Stomach (tissue), 9 donors: ENCODE data around the gene ARHGAP15. TPM values are rescaled to one million over a fixed set of nuclear protein-coding genes. Genes with fewer than 3 reads are reported as not detected.

Experiments used
- DNase-seq, 2 donors: peaks; one replicate each; pipeline versions ENCODE4 v3.0.0 to v3.0.0-alpha.2; 2013 to 2019
- H3K27ac ChIP-seq, 5 donors: fragments of 200-600 bp in 4 of 5; sonication (generic) in 4 of 5; one replicate each; pipeline ENCODE4 v1.5.1; 2013 to 2019; ENCODE audit warnings: mild to moderate bottlenecking in 1 of 5, moderate library complexity in 1 of 5
- H3K27me3 ChIP-seq, 3 donors: fragments of 200-600 bp; sonication (generic); one replicate each; pipeline ENCODE4 v1.5.1; 2017 to 2019; ENCODE audit warnings: mixed run types in 1 of 3
- H3K36me3 ChIP-seq, 4 donors: fragments of 200-600 bp; sonication (generic); 1 replicate in 3 of 4; 2 replicates in 1 of 4; pipeline ENCODE4 v1.5.1; 2016 to 2019
- H3K4me1 ChIP-seq, 4 donors: fragments of 200-600 bp; sonication (generic); one replicate each; pipeline ENCODE4 v1.5.1; 2016 to 2019
- H3K4me3 ChIP-seq, 4 donors: fragments of 200-600 bp; sonication (generic) in 3 of 4; one replicate each; pipeline ENCODE4 v1.5.1; 2016 to 2019; ENCODE audit warnings: mild to moderate bottlenecking in 1 of 4
- H3K9me3 ChIP-seq, 4 donors: fragments of 200-600 bp; sonication (generic); one replicate each; pipeline ENCODE4 v1.5.1; 2016 to 2019
- CTCF ChIP-seq, 7 experiments: fragments of 450-650 bp in 4 of 7; fragments of 200-600 bp in 3 of 7; sonication (generic) in 3 of 7; IDR thresholded peaks; one replicate each; pipeline ENCODE4 v1.5.1; 2016 to 2019; ENCODE audit warnings: antibody characterized with exemption in 7 of 7, control low read depth in 2 of 7, mild to moderate bottlenecking in 1 of 7
- EP300 ChIP-seq: sonication (generic); formaldehyde crosslinking; IDR thresholded peaks from one replicate; pipeline ENCODE4 v1.6.1; 2017; ENCODE audit warnings: antibody characterized with exemption
- POLR2A ChIP-seq, 4 donors: fragments of 450-650 bp; IDR thresholded peaks; one replicate each; pipeline ENCODE4 v1.6.1; 2016; ENCODE audit warnings: antibody characterized with exemption in 4 of 4, control low read depth in 2 of 4, mild to moderate bottlenecking in 1 of 4, moderate library complexity in 1 of 4
- POLR2AphosphoS5 ChIP-seq, 3 donors: sonication (generic); formaldehyde crosslinking; IDR thresholded peaks; one replicate each; pipeline ENCODE4 v1.6.1; 2016; ENCODE audit warnings: antibody characterized with exemption in 3 of 3
- WGBS, 5 donors: extraction: QIAGEN DNeasy Blood & Tissue Kit in 3 of 5; methylation state at CpG; one replicate each; pipeline versions ENCODE4 v1.1.5 to v1.1.7; 2013 to 2018; 5-methylcytosine and 5-hydroxymethylcytosine counted together
- intact Hi-C: fragments of 100-400 bp; cut with DNase I; formaldehyde crosslinking; loops from one replicate; pipeline ENCODE4 v1.15.1; 2023; ENCODE audit warnings: low total_unique reads
- polyA plus RNA-seq, 3 donors: library from polyadenylated mRNA; stranded (reverse); fragments of 200-250 nt; gene quantifications; one replicate each; pipeline ENCODE4 v1.2.3, GENCODE V29; 2013
- total RNA-seq, 5 donors: library from RNA; depleted of rRNA; stranded (reverse); fragments of >200 nt; gene quantifications; one replicate each; pipeline versions ENCODE4 v1.1.0 to v1.2.3, GENCODE V29; 2014 to 2016
- donor health status: healthy with polysubstance abuse.
- donor health status: Bipolar disorder and iron deficiency.
- donor health status: healthy.

Gene ARHGAP15
- total and polyA plus RNA-seq, 8 donors, result 1.8 to 66.3 (median 6.8) TPM; not detected in 1

DNA sequence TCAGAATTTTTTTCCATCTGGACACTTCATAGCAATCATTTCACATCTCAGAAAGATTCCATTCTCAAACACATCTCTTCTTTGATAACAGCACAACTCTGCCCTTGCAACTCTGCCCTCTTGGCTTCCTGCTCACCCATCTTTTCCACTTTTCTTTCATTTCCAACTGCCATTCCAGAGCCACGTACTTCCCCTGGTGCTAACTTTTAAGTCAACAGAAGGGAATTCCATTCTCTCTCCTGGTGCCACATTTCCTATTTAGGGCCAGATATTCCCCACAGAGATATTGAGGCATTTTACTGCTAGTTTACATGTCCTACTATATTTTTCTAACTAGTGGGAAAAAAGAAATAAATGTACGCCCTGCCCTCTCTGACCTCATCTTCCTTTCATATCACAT is 590.2 kb downstream of the ARHGAP15 start:
- intact Hi-C loops, result no loop called here
- no peak for DNase-seq
- Histone ChIP-seq H3K36me3 (no peaks in the 10 kb centered on the region), H3K9me3 (no peaks in the 10 kb centered on the region), H3K4me1 (peaks cover 12 to 35% (median 24%) of the 10 kb centered on the region in 4 donors), H3K27me3 (no peaks in the 10 kb centered on the region), H3K27ac (no peak overlapping the region), H3K4me3 (no peak overlapping the region)
- no peak for TF ChIP-seq EP300
- TF ChIP-seq POLR2AphosphoS5 (IDR thresholded peaks at IDR 0.05), result no peak
- TF ChIP-seq POLR2A (IDR thresholded peaks at IDR 0.05), result no peak
- WGBS, 5 donors, result 39 to 70% (median 58%) methylated on average over 2 of the region's 2 CpGs

- Histone ChIP-seq H3K27me3 (no peaks in the 10 kb centered on the region), H3K9me3 (no peaks in the 10 kb centered on the region), H3K27ac (no peak overlapping the region), H3K4me3 (no peak overlapping the region), H3K36me3 (no peaks in the 10 kb centered on the region), H3K4me1 (peaks cover 12 to 40% (median 25%) of the 10 kb centered on the region in 4 donors)
- 85 to 90% (median 88%) methylated on average over 17 of the region's 17 CpGs for WGBS, 5 donors
- no peak for DNase-seq
- TF ChIP-seq EP300, result no peak
- no peak for TF ChIP-seq POLR2A (IDR thresholded peaks at IDR 0.05)
- TF ChIP-seq POLR2AphosphoS5 (IDR thresholded peaks at IDR 0.05), result no peak
- no peak for TF ChIP-seq CTCF (IDR thresholded peaks at IDR 0.05)
- intact Hi-C loops, result no loop called here
Measured at GRCh38 chr2:143720095-143720664, 591.0 kb downstream of the ARHGAP15 start.

DNA sequence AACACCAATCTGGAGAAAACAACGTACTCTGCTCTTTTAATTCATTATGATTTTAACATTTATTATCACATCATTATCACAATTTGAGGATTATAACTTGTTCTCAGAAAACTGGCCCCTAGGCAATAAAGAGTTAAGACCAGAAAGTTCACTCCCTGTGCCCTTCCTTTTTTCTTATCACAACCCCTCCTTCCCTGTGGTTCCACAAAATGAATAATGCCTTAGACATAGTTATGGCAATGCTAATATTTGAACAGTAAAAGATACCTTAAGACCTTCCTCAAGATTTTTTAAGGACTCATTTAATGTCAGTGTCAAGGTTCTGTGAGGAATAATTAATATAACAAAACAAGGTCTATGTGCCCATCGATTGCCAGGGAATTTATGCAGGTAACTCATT is 596.2 kb downstream of the ARHGAP15 start:
- Histone ChIP-seq H3K4me1 (peaks cover 0 to 40% (median 3%) of the 10 kb centered on the region in 4 donors), H3K27me3 (no peaks in the 10 kb centered on the region), H3K36me3 (no peaks in the 10 kb centered on the region), H3K27ac (no peak overlapping the region), H3K9me3 (no peaks in the 10 kb centered on the region), H3K4me3 (no peak overlapping the region)
- intact Hi-C loops, result no loop called here
- 52 to 72% (median 63%) methylated on average over 2 of the region's 2 CpGs for WGBS, 5 donors
- no peak for TF ChIP-seq POLR2AphosphoS5 (IDR thresholded peaks at IDR 0.05)
- no peak for TF ChIP-seq EP300
- TF ChIP-seq POLR2A (IDR thresholded peaks at IDR 0.05), result no peak
- TF ChIP-seq CTCF (IDR thresholded peaks at IDR 0.05), result no peak
- DNase-seq, result no peak

GRCh38 chr2:143726151-143726845 is 597.1 kb downstream of the ARHGAP15 start:
- Histone ChIP-seq H3K4me1 (peaks cover 0 to 40% (median 3%) of the 10 kb centered on the region in 4 donors), H3K27ac (no peak overlapping the region), H3K36me3 (no peaks in the 10 kb centered on the region), H3K9me3 (no peaks in the 10 kb centered on the region), H3K27me3 (no peaks in the 10 kb centered on the region), H3K4me3 (no peak overlapping the region)
- DNase-seq, result no peak
- intact Hi-C loops, result no loop called here
- TF ChIP-seq CTCF (IDR thresholded peaks at IDR 0.05), result no peak
- no peak for TF ChIP-seq POLR2A (IDR thresholded peaks at IDR 0.05)
- TF ChIP-seq EP300, result no peak
- TF ChIP-seq POLR2AphosphoS5 (IDR thresholded peaks at IDR 0.05), result no peak
- 86 to 91% (median 89%) methylated on average over 6 of the region's 6 CpGs for WGBS, 5 donors

GRCh38 chr2:143728498-143728897 is 599.3 kb downstream of the ARHGAP15 start:
- TF ChIP-seq CTCF (IDR thresholded peaks at IDR 0.05) (no peak), POLR2A (IDR thresholded peaks at IDR 0.05) (no peak), EP300 (no peak), POLR2AphosphoS5 (IDR thresholded peaks at IDR 0.05) (no peak)
- no peak for DNase-seq
- intact Hi-C loops, result no loop called here

More at GRCh38 chr2:143728498-143728897, 599.3 kb downstream of the ARHGAP15 start:
- no peaks in the 10 kb centered on the region for H3K27me3 ChIP-seq
- H3K36me3 ChIP-seq, result no peaks in the 10 kb centered on the region
- WGBS, 5 donors, result 51 to 78% (median 68%) methylated on average over 7 of the region's 7 CpGs
- H3K4me3 ChIP-seq, result no peak overlapping the region
- peaks cover 0 to 33% (median 3%) of the 10 kb centered on the region in 4 donors for H3K4me1 ChIP-seq
- no peaks in the 10 kb centered on the region for H3K9me3 ChIP-seq
- H3K27ac ChIP-seq, result peak overlapping the region in 1 of 5 donors; percentile 20
